ENCODE results near the gene GPR26. TPM values are rescaled to one million over a fixed set of nuclear protein-coding genes. Genes with fewer than 3 reads are reported as not detected.

The GPR26 gene, protein sequence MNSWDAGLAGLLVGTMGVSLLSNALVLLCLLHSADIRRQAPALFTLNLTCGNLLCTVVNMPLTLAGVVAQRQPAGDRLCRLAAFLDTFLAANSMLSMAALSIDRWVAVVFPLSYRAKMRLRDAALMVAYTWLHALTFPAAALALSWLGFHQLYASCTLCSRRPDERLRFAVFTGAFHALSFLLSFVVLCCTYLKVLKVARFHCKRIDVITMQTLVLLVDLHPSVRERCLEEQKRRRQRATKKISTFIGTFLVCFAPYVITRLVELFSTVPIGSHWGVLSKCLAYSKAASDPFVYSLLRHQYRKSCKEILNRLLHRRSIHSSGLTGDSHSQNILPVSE
- total RNA-seq: not detected

DNA sequence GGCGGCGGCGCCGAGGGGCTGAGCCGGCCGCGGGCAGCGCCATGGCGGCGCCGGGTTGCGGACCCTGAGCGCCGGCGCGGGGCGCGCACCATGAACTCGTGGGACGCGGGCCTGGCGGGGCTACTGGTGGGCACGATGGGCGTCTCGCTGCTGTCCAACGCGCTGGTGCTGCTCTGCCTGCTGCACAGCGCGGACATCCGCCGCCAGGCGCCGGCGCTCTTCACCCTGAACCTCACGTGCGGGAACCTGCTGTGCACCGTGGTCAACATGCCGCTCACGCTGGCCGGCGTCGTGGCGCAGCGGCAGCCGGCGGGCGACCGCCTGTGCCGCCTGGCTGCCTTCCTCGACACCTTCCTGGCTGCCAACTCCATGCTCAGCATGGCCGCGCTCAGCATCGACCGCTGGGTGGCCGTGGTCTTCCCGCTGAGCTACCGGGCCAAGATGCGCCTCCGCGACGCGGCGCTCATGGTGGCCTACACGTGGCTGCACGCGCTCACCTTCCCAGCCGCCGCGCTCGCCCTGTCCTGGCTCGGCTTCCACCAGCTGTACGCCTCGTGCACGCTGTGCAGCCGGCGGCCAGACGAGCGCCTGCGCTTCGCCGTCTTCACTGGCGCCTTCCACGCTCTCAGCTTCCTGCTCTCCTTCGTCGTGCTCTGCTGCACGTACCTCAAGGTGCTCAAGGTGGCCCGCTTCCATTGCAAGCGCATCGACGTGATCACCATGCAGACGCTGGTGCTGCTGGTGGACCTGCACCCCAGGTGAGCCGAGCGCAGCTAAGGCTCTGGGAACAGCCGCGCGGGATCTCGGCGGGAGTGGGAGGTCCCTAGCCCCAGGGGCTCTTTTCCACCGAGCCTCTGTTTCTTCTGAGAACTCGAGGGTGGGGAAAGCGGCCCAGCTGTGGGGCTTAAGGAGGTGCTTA, at the start of gene GPR26:
Gene GPR26 (plus strand): TSS at position 38 of the 919 bp plus-strand sequence. CDS start 53 bp downstream, at position 91.
- 63% methylated on average over 26 of the region's 101 CpGs for WGBS
- H3K9me3 ChIP-seq: no peaks in the 10 kb centered on the region
- H3K36me3 ChIP-seq: no peaks in the 10 kb centered on the region
- peaks cover 79% of the 10 kb centered on the region for H3K27me3 ChIP-seq
- no peak for TF ChIP-seq POLR2A (IDR thresholded peaks at IDR 0.05)
- TF ChIP-seq, protein P1, sequence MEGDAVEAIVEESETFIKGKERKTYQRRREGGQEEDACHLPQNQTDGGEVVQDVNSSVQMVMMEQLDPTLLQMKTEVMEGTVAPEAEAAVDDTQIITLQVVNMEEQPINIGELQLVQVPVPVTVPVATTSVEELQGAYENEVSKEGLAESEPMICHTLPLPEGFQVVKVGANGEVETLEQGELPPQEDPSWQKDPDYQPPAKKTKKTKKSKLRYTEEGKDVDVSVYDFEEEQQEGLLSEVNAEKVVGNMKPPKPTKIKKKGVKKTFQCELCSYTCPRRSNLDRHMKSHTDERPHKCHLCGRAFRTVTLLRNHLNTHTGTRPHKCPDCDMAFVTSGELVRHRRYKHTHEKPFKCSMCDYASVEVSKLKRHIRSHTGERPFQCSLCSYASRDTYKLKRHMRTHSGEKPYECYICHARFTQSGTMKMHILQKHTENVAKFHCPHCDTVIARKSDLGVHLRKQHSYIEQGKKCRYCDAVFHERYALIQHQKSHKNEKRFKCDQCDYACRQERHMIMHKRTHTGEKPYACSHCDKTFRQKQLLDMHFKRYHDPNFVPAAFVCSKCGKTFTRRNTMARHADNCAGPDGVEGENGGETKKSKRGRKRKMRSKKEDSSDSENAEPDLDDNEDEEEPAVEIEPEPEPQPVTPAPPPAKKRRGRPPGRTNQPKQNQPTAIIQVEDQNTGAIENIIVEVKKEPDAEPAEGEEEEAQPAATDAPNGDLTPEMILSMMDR (IDR thresholded peaks at IDR 0.05): no peak
- no peak for TF ChIP-seq POLR2AphosphoS5 (IDR thresholded peaks at IDR 0.05)
- TF ChIP-seq EP300 (IDR thresholded peaks at IDR 0.05): no peak
- H3K27ac ChIP-seq: no peak within 1 kb of the TSS
- no peak within 1 kb of the TSS for H3K4me3 ChIP-seq
- no peaks in the 10 kb centered on the region for H3K4me1 ChIP-seq
- no peak for DNase-seq (ENCODE audit: low spot score in 2 of 2)

DNA sequence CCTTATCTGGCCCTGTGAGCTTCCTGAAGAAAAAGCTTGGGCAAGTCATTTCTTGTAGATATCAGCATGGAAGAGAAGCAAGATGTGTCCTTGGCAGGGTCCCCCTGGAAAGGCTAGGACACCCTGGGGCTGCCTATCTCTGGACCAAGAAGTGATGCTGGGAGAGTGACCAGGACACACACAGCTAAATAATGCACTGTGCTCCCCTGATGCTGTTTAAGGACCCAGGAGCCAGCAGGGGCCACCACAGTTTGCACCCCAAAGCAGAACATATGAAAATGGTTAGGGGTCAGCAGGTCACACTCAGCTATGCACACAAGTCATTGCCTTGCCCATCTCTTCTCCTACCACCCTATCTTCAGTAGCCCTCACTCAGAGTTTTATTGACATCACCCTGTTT, 47.9 kb upstream of the GPR26 start:
- Histone ChIP-seq H3K27me3 (peaks cover 10% of the 10 kb centered on the region), H3K27ac (no peak overlapping the region)
- DNase-seq (ENCODE audit: low spot score in 2 of 2): peak in 1 of 2 donors; percentile 24

DNA sequence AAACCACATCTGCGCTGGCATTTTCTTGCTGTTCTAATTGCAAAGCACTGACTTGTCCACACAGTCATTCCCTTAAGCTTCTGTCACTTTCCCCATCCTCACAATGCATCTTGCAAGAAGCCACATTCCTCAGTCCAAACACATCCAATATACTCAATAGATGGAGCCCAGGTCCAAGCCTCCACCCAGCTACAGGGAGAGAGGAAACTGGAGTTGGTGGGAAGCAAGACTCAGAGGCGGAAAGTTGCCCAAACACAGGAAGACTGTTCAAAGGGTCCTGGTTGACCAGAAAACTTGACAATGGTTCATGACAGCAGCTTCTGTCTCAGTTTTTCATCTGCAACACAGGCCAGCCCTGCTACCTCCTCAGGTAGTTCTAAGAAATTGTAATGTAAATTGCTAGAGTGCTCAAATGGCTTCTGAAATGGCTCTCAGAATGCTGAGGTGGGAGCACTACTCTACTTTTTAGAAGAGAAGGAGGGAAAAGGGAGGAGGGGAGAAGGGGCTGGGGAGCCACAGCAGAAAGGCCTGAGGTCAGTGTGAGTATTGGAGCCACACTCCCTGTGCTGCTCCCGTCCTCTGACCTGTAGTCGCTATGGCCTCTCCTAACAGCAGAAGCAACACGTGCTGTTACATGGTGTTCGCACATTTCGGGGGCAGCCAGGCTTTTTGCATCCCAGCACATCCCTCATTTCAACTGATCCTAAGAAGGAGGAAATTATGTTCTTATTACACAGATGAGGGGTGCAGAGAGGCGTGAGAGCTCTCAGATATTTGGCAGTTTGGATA, 46.9 kb upstream of the GPR26 start:
- Histone ChIP-seq H3K4me1 (no peaks in the 10 kb centered on the region), H3K27ac (no peak overlapping the region), H3K27me3 (peaks cover 7% of the 10 kb centered on the region), H3K4me3 (no peak overlapping the region), H3K36me3 (no peaks in the 10 kb centered on the region), H3K9me3 (no peaks in the 10 kb centered on the region)
- 86% methylated on average over 8 of the region's 8 CpGs for WGBS
- DNase-seq (ENCODE audit: low spot score in 2 of 2): peak in 1 of 2 donors; percentile 57
- no peak for TF ChIP-seq POLR2A (IDR thresholded peaks at IDR 0.05)
- TF ChIP-seq EP300 (IDR thresholded peaks at IDR 0.05): no peak
- TF ChIP-seq, protein P1 (IDR thresholded peaks at IDR 0.05): no peak
- TF ChIP-seq POLR2AphosphoS5 (IDR thresholded peaks at IDR 0.05): no peak

More for the DNA sequence above, 47.9 kb upstream of the GPR26 start:
- no peak overlapping the region for H3K4me3 ChIP-seq
- H3K4me1 ChIP-seq: no peaks in the 10 kb centered on the region
- H3K36me3 ChIP-seq: no peaks in the 10 kb centered on the region
- no peaks in the 10 kb centered on the region for H3K9me3 ChIP-seq
- TF ChIP-seq POLR2AphosphoS5 (IDR thresholded peaks at IDR 0.05) (no peak), EP300 (IDR thresholded peaks at IDR 0.05) (no peak), POLR2A (IDR thresholded peaks at IDR 0.05) (no peak)
- TF ChIP-seq, protein P1 (IDR thresholded peaks at IDR 0.05): no peak

DNA sequence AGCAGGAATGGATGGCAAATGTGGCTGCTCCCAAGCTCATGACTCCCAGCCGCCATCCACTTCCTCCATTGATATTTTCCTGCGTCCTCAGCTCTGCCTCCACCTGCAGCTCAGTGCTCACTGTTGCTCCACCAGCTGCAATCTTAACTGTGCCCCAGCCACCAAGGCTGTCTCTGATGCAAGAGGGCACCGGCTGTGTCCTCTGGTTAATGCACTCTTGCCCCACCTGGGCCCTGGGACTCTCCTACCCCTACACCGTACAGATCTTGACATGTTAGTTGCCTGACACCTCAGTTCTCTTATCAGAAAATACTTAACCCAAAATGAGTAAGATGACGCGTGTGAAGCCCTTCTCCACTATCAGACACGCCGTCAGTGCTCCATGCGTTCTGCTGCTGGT, 45.5 kb upstream of the GPR26 start:
- Histone ChIP-seq H3K4me1 (no peaks in the 10 kb centered on the region), H3K4me3 (no peak overlapping the region), H3K9me3 (no peaks in the 10 kb centered on the region), H3K27ac (no peak overlapping the region), H3K27me3 (peaks cover 7% of the 10 kb centered on the region), H3K36me3 (no peaks in the 10 kb centered on the region)
- 59% methylated on average over 9 of the region's 9 CpGs for WGBS
- TF ChIP-seq, protein P1 (IDR thresholded peaks at IDR 0.05): no peak
- TF ChIP-seq POLR2A (IDR thresholded peaks at IDR 0.05) (no peak), POLR2AphosphoS5 (IDR thresholded peaks at IDR 0.05) (no peak), EP300 (IDR thresholded peaks at IDR 0.05) (no peak)
- no peak for DNase-seq (ENCODE audit: low spot score in 2 of 2)

Measured in suprapubic skin (tissue), 4 donors.